Measurements from ENCODE around the gene LRBA. TPM values are rescaled to one million over a fixed set of nuclear protein-coding genes. Genes with fewer than 3 reads are reported as not detected.

The LRBA gene
- polyA plus RNA-seq, 4 donors = 14.9 to 62.2 (median 19.6) TPM

DNA sequence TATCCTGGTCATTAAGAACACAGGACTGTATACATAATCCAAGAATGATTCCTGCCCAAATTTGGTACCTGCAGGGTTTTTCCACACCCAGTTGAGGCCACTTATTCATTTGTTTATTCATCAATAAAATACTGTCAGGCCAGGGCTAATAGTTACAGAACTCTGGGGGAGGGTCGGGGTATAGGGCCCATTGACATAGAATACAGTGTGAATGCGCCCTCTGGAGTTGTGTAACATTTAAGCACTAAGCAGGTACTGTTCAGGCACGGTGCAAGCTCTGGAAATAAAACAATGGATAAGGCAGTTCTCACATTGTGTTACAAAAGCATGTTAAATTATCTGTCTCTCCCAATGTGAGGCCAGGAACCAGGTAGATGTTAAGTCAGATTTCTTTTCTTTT lies 30.8 kb upstream of the LRBA start:
- Histone ChIP-seq H3K27ac (ENCODE audit: low read depth in 1 of 3, low read length in 2 of 3) (no peak overlapping the region), H3K4me1 (ENCODE audit: control insufficient read depth in 3 of 3, insufficient read depth in 2 of 3, low read depth in 1 of 3, low read length in 2 of 3) (no peaks in the 10 kb centered on the region), H3K4me3 (ENCODE audit: low read depth in 1 of 3, low read length in 3 of 3) (no peak overlapping the region), H3K36me3 (ENCODE audit: control insufficient read depth in 3 of 3, insufficient read depth in 2 of 3, low read depth in 1 of 3, low read length in 3 of 3) (no peaks in the 10 kb centered on the region), H3K27me3 (ENCODE audit: control insufficient read depth in 3 of 3, insufficient read depth in 3 of 3, low read length in 3 of 3) (no peaks in the 10 kb centered on the region), H3K9me3 (ENCODE audit: control insufficient read depth in 2 of 2, insufficient read depth in 1 of 2, low read depth in 1 of 2, low read length in 1 of 2) (no peaks in the 10 kb centered on the region)
- FAIRE-seq = no peak
- WGBS, 3 donors = 10 to 24% (median 18%) methylated on average over 3 of the region's 3 CpGs
- DNase-seq = peak; percentile 8 to 10

DNA sequence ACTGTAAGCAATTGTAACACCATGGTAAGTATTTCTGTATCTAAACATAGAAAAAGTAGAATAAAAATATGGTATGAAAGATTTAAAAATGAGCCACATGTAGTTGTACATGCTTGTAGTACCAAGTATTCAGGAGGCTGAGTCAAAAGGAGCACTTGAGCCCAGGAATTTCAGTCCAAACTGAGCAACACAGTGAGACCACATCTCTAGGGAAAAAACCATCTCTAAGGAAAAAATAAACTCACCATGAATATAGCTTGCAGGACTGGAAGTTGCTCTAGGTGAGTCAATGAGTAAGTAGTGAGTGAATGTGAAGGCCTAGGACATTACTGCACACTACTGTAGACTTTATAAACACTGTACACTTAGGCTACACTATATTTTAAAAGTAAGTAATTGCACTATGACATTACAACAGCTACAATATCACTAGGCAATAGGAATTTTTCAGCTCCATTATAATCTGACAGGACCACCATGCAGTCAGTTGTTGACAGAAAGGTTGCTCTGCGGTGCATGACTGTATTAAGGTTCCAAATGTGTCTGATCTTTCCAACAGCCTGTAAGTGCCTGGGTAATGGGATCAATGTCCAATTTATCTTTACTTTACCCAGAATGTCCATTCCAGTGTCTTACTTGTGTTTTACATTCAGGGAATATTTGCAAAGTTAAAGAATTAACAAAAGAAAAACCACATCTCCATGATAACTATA lies 28.9 kb upstream of the LRBA start:
- Histone ChIP-seq H3K4me3 (ENCODE audit: low read depth in 1 of 3, low read length in 3 of 3) (no peak overlapping the region), H3K4me1 (ENCODE audit: control insufficient read depth in 3 of 3, insufficient read depth in 2 of 3, low read depth in 1 of 3, low read length in 2 of 3) (no peaks in the 10 kb centered on the region), H3K27ac (ENCODE audit: low read depth in 1 of 3, low read length in 2 of 3) (no peak overlapping the region), H3K27me3 (ENCODE audit: control insufficient read depth in 3 of 3, insufficient read depth in 3 of 3, low read length in 3 of 3) (no peaks in the 10 kb centered on the region), H3K36me3 (ENCODE audit: control insufficient read depth in 3 of 3, insufficient read depth in 2 of 3, low read depth in 1 of 3, low read length in 3 of 3) (no peaks in the 10 kb centered on the region), H3K9me3 (ENCODE audit: control insufficient read depth in 2 of 2, insufficient read depth in 1 of 2, low read depth in 1 of 2, low read length in 1 of 2) (no peaks in the 10 kb centered on the region)
- FAIRE-seq = no peak
- DNase-seq = peak; percentile 8
- WGBS, 3 donors = 48 to 70% (median 55%) methylated on average over 1 of the region's 1 CpG

DNA sequence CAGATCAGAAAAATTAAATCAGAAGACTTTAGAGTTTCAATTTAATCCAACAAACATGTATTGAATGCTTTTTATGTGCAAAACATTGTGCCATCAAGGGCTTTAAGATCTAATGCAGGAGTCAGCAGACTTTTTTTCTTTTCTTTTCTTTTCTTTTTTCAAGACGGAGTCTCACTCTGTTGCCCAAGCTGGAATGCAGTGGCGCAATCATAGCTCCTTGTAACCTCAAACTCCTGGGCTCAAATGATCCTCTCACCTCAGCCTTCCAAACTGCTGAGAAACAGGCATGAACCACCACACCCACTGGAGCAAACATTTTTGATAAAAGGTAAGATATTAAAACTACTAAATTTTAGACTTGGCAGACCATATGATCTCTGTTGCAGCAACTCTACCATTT lies 24.6 kb upstream of the LRBA start:
- Histone ChIP-seq H3K4me1 (ENCODE audit: control insufficient read depth in 3 of 3, insufficient read depth in 2 of 3, low read depth in 1 of 3, low read length in 2 of 3) (no peaks in the 10 kb centered on the region), H3K27ac (ENCODE audit: low read depth in 1 of 3, low read length in 2 of 3) (no peak overlapping the region), H3K4me3 (ENCODE audit: low read depth in 1 of 3, low read length in 3 of 3) (no peak overlapping the region), H3K9me3 (ENCODE audit: control insufficient read depth in 2 of 2, insufficient read depth in 1 of 2, low read depth in 1 of 2, low read length in 1 of 2) (no peaks in the 10 kb centered on the region), H3K27me3 (ENCODE audit: control insufficient read depth in 3 of 3, insufficient read depth in 3 of 3, low read length in 3 of 3) (no peaks in the 10 kb centered on the region), H3K36me3 (ENCODE audit: control insufficient read depth in 3 of 3, insufficient read depth in 2 of 3, low read depth in 1 of 3, low read length in 3 of 3) (no peaks in the 10 kb centered on the region)
- DNase-seq (no peak), FAIRE-seq (no peak)
- 95 to 97% (median 96%) methylated on average over 2 of the region's 2 CpGs for WGBS, 3 donors

DNA sequence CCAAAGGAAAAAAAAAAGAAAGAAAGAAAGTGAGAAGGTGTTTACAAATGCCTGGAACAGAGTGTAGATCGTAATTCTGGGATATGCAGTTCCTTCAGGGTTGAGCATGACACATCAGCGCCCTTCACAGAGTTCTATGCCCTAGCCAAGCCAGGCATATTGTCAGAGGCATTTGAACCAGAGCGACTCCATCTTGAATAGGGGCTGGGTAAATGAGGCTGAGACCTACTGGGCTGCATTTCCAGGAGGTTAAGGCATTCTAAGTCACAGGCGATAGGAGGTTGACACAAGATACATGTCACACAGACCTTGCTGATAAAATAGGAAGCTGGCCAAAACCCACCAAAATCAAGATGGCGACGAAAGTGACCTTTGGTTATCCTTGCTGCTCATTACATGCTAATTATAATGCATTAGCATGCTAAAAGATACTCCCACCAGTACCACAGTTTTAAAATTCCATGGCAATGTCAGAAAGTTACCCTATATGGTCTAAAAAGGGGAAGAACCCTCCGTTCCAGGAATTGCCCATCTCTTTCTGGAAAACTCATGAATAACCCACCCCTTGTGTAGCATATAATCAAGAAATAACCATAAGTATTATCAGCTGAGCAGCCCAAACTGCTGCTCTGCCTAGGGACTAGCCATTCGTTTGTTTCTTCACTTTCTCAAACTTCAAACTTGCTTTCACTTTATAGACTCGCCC lies 23.5 kb upstream of the LRBA start:
- no peak overlapping the region for H3K4me3 ChIP-seq (ENCODE audit: low read depth in 1 of 3, low read length in 3 of 3)
- DNase-seq = no peak
- H3K36me3 ChIP-seq (ENCODE audit: control insufficient read depth in 3 of 3, insufficient read depth in 2 of 3, low read depth in 1 of 3, low read length in 3 of 3) = no peaks in the 10 kb centered on the region
- no peaks in the 10 kb centered on the region for H3K9me3 ChIP-seq (ENCODE audit: control insufficient read depth in 2 of 2, insufficient read depth in 1 of 2, low read depth in 1 of 2, low read length in 1 of 2)
- no peak for FAIRE-seq
- no peaks in the 10 kb centered on the region for H3K27me3 ChIP-seq (ENCODE audit: control insufficient read depth in 3 of 3, insufficient read depth in 3 of 3, low read length in 3 of 3)
- WGBS, 3 donors = 92 to 94% (median 94%) methylated on average over 9 of the region's 9 CpGs
- no peaks in the 10 kb centered on the region for H3K4me1 ChIP-seq (ENCODE audit: control insufficient read depth in 3 of 3, insufficient read depth in 2 of 3, low read depth in 1 of 3, low read length in 2 of 3)
- no peak overlapping the region for H3K27ac ChIP-seq (ENCODE audit: low read depth in 1 of 3, low read length in 2 of 3)

DNA sequence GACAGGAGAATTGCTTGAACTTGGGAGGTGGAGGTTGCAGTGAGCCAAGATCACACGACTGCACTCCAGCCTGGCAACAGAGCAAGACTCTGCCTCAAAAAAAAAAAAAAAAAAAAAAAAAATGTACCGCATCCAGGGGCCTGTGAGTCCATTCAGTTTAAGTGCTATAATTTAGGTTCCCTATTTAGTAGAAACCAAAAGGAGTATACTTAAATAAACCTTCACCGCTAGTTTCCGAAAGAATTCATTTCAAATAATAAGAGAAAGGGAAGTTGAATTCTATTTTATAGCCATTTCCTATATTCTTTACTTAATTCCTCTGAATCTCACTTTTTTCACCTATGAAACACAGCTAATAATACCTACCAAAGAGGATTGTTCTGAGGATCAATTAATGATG lies 20.8 kb upstream of the LRBA start:
- no peaks in the 10 kb centered on the region for H3K9me3 ChIP-seq (ENCODE audit: control insufficient read depth in 2 of 2, insufficient read depth in 1 of 2, low read depth in 1 of 2, low read length in 1 of 2)
- H3K4me3 ChIP-seq (ENCODE audit: low read depth in 1 of 3, low read length in 3 of 3) = no peak overlapping the region
- DNase-seq = no peak
- no peak overlapping the region for H3K27ac ChIP-seq (ENCODE audit: low read depth in 1 of 3, low read length in 2 of 3)
- no peaks in the 10 kb centered on the region for H3K27me3 ChIP-seq (ENCODE audit: control insufficient read depth in 3 of 3, insufficient read depth in 3 of 3, low read length in 3 of 3)
- H3K4me1 ChIP-seq (ENCODE audit: control insufficient read depth in 3 of 3, insufficient read depth in 2 of 3, low read depth in 1 of 3, low read length in 2 of 3) = no peaks in the 10 kb centered on the region
- no peaks in the 10 kb centered on the region for H3K36me3 ChIP-seq (ENCODE audit: control insufficient read depth in 3 of 3, insufficient read depth in 2 of 3, low read depth in 1 of 3, low read length in 3 of 3)
- 58 to 72% (median 61%) methylated on average over 4 of the region's 4 CpGs for WGBS, 3 donors
- no peak for FAIRE-seq

DNA sequence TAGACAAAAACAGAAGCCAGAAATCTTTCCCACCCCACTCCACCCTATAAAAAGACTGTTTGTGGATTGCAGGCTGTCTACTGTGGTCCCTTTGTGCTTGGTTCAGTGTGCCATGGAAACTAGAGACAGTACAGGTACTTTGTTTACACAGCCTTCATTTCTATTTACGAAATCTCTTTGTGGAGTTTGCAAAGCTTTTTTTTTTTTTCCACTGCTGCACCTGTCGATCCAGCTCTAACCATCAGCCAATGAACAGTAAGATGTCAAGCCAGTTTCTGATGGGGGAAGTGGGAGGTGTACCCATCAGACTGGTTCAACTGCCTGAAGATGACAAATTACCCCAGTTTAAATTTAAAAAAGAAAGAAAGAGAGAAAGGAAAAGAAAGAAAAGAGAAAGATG lies 20.2 kb upstream of the LRBA start:
- Histone ChIP-seq H3K27ac (ENCODE audit: low read depth in 1 of 3, low read length in 2 of 3) (no peak overlapping the region), H3K4me3 (ENCODE audit: low read depth in 1 of 3, low read length in 3 of 3) (no peak overlapping the region), H3K9me3 (ENCODE audit: control insufficient read depth in 2 of 2, insufficient read depth in 1 of 2, low read depth in 1 of 2, low read length in 1 of 2) (no peaks in the 10 kb centered on the region), H3K4me1 (ENCODE audit: control insufficient read depth in 3 of 3, insufficient read depth in 2 of 3, low read depth in 1 of 3, low read length in 2 of 3) (no peaks in the 10 kb centered on the region), H3K36me3 (ENCODE audit: control insufficient read depth in 3 of 3, insufficient read depth in 2 of 3, low read depth in 1 of 3, low read length in 3 of 3) (no peaks in the 10 kb centered on the region), H3K27me3 (ENCODE audit: control insufficient read depth in 3 of 3, insufficient read depth in 3 of 3, low read length in 3 of 3) (no peaks in the 10 kb centered on the region)
- no peak for FAIRE-seq
- 9 to 41% (median 17%) methylated on average over 2 of the region's 2 CpGs for WGBS, 3 donors
- peak; percentile 60 to 62 for DNase-seq

DNA sequence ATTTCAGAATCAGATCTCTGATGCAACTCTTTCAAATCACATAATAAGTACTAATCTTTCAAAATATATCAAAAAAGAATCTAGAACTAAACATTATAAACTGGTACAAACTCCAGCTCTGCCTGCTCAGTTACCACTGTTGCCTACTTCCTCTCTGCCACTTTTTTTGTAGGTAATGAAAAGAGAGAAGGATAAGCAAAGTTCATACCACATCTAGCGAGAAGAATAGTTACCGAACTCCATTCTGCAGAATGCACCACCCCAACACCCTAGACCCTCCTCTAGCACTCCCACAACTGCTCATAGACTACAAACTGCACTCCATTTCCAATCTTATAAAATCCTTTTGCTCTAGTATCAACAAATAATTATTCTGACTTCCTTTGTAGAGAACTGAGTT lies 19.7 kb upstream of the LRBA start:
- Histone ChIP-seq H3K27ac (ENCODE audit: low read depth in 1 of 3, low read length in 2 of 3) (peak overlapping the region in 1 of 3 donors; percentile 20), H3K4me1 (ENCODE audit: control insufficient read depth in 3 of 3, insufficient read depth in 2 of 3, low read depth in 1 of 3, low read length in 2 of 3) (no peaks in the 10 kb centered on the region), H3K27me3 (ENCODE audit: control insufficient read depth in 3 of 3, insufficient read depth in 3 of 3, low read length in 3 of 3) (no peaks in the 10 kb centered on the region), H3K36me3 (ENCODE audit: control insufficient read depth in 3 of 3, insufficient read depth in 2 of 3, low read depth in 1 of 3, low read length in 3 of 3) (no peaks in the 10 kb centered on the region), H3K9me3 (ENCODE audit: control insufficient read depth in 2 of 2, insufficient read depth in 1 of 2, low read depth in 1 of 2, low read length in 1 of 2) (no peaks in the 10 kb centered on the region), H3K4me3 (ENCODE audit: low read depth in 1 of 3, low read length in 3 of 3) (no peak overlapping the region)
- DNase-seq (peak in 1 of 2 donors; percentile 42), FAIRE-seq (no peak)
- 19 to 39% (median 23%) methylated on average over 2 of the region's 2 CpGs for WGBS, 3 donors

DNA sequence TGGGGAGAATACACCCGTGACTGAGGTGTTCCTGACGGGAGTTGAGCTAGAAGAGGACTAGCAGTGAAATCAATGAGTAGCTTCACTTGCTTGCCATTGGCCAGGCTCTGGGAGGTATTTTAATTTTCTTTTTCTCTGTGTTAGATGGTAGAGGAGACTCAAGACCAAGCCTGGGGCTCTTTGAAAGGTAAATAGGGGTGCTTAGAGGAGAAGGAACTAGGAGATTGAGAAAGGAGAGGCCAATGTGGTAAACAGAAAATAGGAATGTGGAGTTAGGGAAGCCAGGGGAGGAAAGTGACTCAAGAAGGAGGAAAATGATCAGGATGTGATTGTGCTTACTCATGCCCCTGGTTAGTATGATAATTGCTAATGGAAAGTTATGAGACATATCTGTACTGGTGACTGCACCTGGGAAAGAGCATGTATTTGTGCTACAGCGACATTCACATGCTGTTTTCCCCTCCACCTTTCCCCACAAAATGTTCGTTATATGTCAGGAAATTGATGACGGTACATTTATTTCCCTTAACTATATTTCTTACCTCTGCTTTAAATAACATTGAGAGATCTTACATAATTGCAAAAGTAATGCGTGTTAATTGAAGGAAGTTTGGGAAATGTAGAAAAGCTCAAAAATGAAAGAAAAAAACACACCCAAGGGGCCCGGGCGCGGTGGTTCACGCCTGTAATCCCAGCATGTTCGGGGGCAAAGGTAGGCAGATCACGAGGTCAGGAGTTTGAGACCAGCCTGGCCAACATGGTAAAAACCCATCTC lies 16.9 kb upstream of the LRBA start:
- no peak for FAIRE-seq
- Histone ChIP-seq H3K9me3 (ENCODE audit: control insufficient read depth in 2 of 2, insufficient read depth in 1 of 2, low read depth in 1 of 2, low read length in 1 of 2) (no peaks in the 10 kb centered on the region), H3K4me1 (ENCODE audit: control insufficient read depth in 3 of 3, insufficient read depth in 2 of 3, low read depth in 1 of 3, low read length in 2 of 3) (no peaks in the 10 kb centered on the region), H3K27ac (ENCODE audit: low read depth in 1 of 3, low read length in 2 of 3) (no peak overlapping the region), H3K27me3 (ENCODE audit: control insufficient read depth in 3 of 3, insufficient read depth in 3 of 3, low read length in 3 of 3) (no peaks in the 10 kb centered on the region), H3K4me3 (ENCODE audit: low read depth in 1 of 3, low read length in 3 of 3) (no peak overlapping the region), H3K36me3 (ENCODE audit: control insufficient read depth in 3 of 3, insufficient read depth in 2 of 3, low read depth in 1 of 3, low read length in 3 of 3) (no peaks in the 10 kb centered on the region)
- 62 to 74% (median 68%) methylated on average over 12 of the region's 12 CpGs for WGBS, 3 donors
- DNase-seq = no peak
